CD4-positive, CD25-positive, alpha-beta regulatory T cell (primary cell): Measurements from ENCODE around the gene ATAD3C. TPM values are rescaled to one million over a fixed set of nuclear protein-coding genes. Genes with fewer than 3 reads are reported as not detected.
"Not testable (repeated sequence)": the region's sequence is repeated elsewhere in the genome, so short reads cannot be mapped to it uniquely, and the experiment has no call there.

Source experiments
- ATAC-seq, 2 donors: fragments of 150-1000 bp; cut with Tn5 transposase; one replicate each; pipeline ENCODE4 v1.10.0; 2021; ENCODE audit warnings: low read depth in 2 of 2, moderate number of reproducible peaks in 2 of 2, moderate library complexity in 1 of 2
- DNase-seq, 3 donors: peaks; one replicate each; pipeline versions ENCODE4 v3.0.0 to v3.0.0-alpha.2; 2012 to 2022; ENCODE audit warnings: mixed read lengths in 1 of 3
- H3K27ac ChIP-seq: one replicate; pipeline ENCODE4 v1.7.0; 2013; ENCODE audit warnings: mild to moderate bottlenecking, low read length; ENCODE audit not compliant: insufficient read depth, poor library complexity, severe bottlenecking
- H3K27me3 ChIP-seq: one replicate; pipeline ENCODE4 v1.7.0; 2013; ENCODE audit warnings: low read length; ENCODE audit not compliant: control insufficient read depth, insufficient read depth
- H3K36me3 ChIP-seq: one replicate; pipeline ENCODE4 v1.7.0; 2013; ENCODE audit warnings: mild to moderate bottlenecking, low read length, moderate library complexity; ENCODE audit not compliant: control insufficient read depth, insufficient read depth
- H3K4me1 ChIP-seq: 2 replicates; pipeline ENCODE4 v1.7.0; 2013; ENCODE audit warnings: mild to moderate bottlenecking, low read length; ENCODE audit not compliant: insufficient read depth, control insufficient read depth, poor library complexity, severe bottlenecking
- H3K4me3 ChIP-seq: one replicate; pipeline ENCODE4 v1.7.0; 2013; ENCODE audit warnings: low read depth, mild to moderate bottlenecking, low read length, moderate library complexity
- H3K9me3 ChIP-seq, 2 experiments: 1 replicate in 1 of 2; 2 replicates in 1 of 2; pipeline ENCODE4 v1.7.0; 2013; ENCODE audit warnings: low read length in 2 of 2, mild to moderate bottlenecking in 1 of 2, moderate library complexity in 1 of 2; ENCODE audit not compliant: control insufficient read depth in 2 of 2
- H3K27ac Mint-ChIP-seq, 3 donors: one replicate each; pipeline ENCODE4 v1.8.0; 2020 to 2022; ENCODE audit warnings: mild to moderate bottlenecking in 3 of 3, mixed read lengths in 3 of 3, moderate library complexity in 2 of 3
- H3K27me3 Mint-ChIP-seq: one replicate; pipeline ENCODE4 v1.8.0; 2022; ENCODE audit warnings: mild to moderate bottlenecking, mixed read lengths
- H3K36me3 Mint-ChIP-seq: one replicate; pipeline ENCODE4 v1.8.0; 2020; ENCODE audit warnings: mixed read lengths
- H3K4me1 Mint-ChIP-seq, 4 donors: one replicate each; pipeline ENCODE4 v1.8.0; 2020 to 2022; ENCODE audit warnings: mixed read lengths in 4 of 4, mild to moderate bottlenecking in 1 of 4
- H3K4me3 Mint-ChIP-seq, 4 donors: one replicate each; pipeline ENCODE4 v1.8.0; 2020 to 2022; ENCODE audit warnings: mild to moderate bottlenecking in 4 of 4, mixed read lengths in 4 of 4, moderate library complexity in 3 of 4
- H3K9me3 Mint-ChIP-seq, 7 donors: one replicate each; pipeline ENCODE4 v1.8.0; 2020 to 2022; ENCODE audit warnings: mixed read lengths in 7 of 7, mild to moderate bottlenecking in 3 of 7, moderate library complexity in 2 of 7
- polyA plus RNA-seq, 4 donors: library from polyadenylated mRNA; unstranded; fragments of 300-500 nt; fragmentation: Illumina TruSeq; gene quantifications; one replicate each; pipeline ENCODE4 v1.2.3, GENCODE V29; 2021
- total RNA-seq: library from RNA; stranded (reverse); gene quantifications from one replicate; pipeline ENCODE4 v1.2.3, GENCODE V29; 2022

Gene ATAD3C
- total and polyA plus RNA-seq, 5 donors from 2014 or later = 0.65 to 4.2 (median 2.4) TPM

DNA sequence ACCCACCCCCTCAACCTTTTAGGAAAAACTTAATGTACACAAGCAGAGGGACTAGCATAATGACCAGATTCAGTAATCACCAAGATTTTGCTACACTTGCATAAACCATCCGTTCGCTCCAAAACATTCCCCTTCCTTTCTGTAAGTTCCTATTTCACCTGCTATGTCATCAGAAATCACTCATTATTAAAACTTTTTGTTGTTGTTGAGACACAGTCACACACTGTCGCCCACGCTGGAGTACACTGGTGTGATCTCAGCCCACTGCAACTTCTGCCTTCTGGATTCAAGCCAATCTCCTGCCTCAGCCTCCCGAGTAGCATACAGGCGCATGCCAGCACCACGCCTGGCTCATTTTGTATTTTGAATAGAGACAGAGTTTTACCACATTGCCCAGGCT lies 45.8 kb upstream of the ATAD3C start:
- Histone ChIP-seq H3K4me3 (no peak overlapping the region), H3K9me3 (no peaks in the 10 kb centered on the region), H3K27ac (no peak overlapping the region), H3K27me3 (no peaks in the 10 kb centered on the region), H3K36me3 (peaks cover 34% of the 10 kb centered on the region), H3K4me1 (peaks cover 34% of the 10 kb centered on the region)
- DNase-seq = no peak
- ATAC-seq = no peak
- Mint-ChIP-seq H3K4me1 (peaks cover 0 to 66% (median 20%) of the 10 kb centered on the region in 4 donors), H3K36me3 (peaks cover 20% of the 10 kb centered on the region), H3K9me3 (no peaks in the 10 kb centered on the region), H3K27me3 (no peaks in the 10 kb centered on the region), H3K27ac (peak overlapping the region in 2 of 3 donors; percentile 87 to 90), H3K4me3 (peak overlapping the region; percentile 46 to 94 (median 91))

DNA sequence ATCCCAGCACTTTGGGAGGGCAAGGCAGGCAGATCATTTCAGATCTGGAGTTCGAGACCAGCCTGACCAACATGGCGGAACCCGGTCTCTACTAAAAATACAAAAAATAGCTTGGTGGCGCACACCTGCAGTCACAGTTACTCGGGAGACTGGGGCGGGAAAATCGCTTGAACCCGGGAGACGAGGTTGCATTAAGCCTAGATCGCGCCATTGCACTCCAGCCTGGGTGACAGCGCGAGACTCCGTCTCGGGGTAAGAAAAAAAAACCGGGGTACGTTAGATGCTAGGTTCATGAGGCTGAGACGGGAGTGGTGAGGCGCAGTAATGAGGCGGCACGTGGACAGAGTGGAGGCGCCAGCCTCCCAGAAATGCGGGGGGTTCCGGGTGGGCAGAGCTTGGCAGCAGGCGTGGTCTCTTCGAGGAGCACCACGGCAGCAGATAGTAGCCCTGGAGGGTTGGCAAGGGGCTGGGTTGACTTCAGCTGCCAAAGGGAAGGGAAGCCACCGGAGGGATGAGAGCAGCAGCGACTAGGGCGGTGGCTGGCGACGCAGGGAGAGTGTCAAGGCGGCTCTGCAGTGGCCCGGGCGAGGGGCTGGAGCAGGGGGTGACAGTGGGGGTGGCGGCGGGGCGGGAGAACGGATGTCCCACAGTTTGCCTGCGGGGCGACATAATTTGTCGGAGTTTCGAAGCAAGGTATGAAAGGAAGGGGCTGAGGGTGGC lies 43.2 kb upstream of the ATAD3C start:
- H3K27ac ChIP-seq = peak overlapping the region; percentile 89
- DNase-seq (no peak), ATAC-seq (no peak)
- Mint-ChIP-seq H3K27ac (peak overlapping the region; percentile 82 to 97 (median 93)), H3K9me3 (no peaks in the 10 kb centered on the region), H3K36me3 (peaks cover 20% of the 10 kb centered on the region), H3K27me3 (no peaks in the 10 kb centered on the region), H3K4me1 (peaks cover 0 to 62% (median 16%) of the 10 kb centered on the region in 4 donors), H3K4me3 (peak overlapping the region; percentile 90 to 96 (median 93))
- H3K9me3 ChIP-seq = no peaks in the 10 kb centered on the region
- peak overlapping the region; percentile 64 for H3K4me3 ChIP-seq
- no peaks in the 10 kb centered on the region for H3K27me3 ChIP-seq
- peaks cover 20% of the 10 kb centered on the region for H3K4me1 ChIP-seq
- H3K36me3 ChIP-seq = peaks cover 29% of the 10 kb centered on the region

GRCh38 chr1:1406821-1407635 lies 42.5 kb upstream of the ATAD3C start, which contains the start of gene MRPL20:
MRPL20 (minus strand) TSS chr1:1407293; CDS start chr1:1407217, 76 bp downstream.
- Histone ChIP-seq H3K36me3 (peaks cover 23% of the 10 kb centered on the region), H3K9me3 (no peaks in the 10 kb centered on the region), H3K27me3 (no peaks in the 10 kb centered on the region), H3K27ac (peak within 1 kb of the TSS; percentile 89), H3K4me3 (peak within 1 kb of the TSS; percentile 64), H3K4me1 (peaks cover 20% of the 10 kb centered on the region)
- peak within 1 kb of the TSS; percentile 86 to 97 (median 93) for H3K27ac Mint-ChIP-seq
- H3K4me3 Mint-ChIP-seq = peak within 1 kb of the TSS; percentile 92 to 96 (median 95)
- H3K9me3 Mint-ChIP-seq = no peaks in the 10 kb centered on the region
- H3K27me3 Mint-ChIP-seq = no peaks in the 10 kb centered on the region
- ATAC-seq = peak; percentile 95 to 97
- peaks cover 0 to 57% (median 14%) of the 10 kb centered on the region in 4 donors for H3K4me1 Mint-ChIP-seq
- DNase-seq = peak; percentile 95 to 97 (median 96)
- peaks cover 15% of the 10 kb centered on the region for H3K36me3 Mint-ChIP-seq

- Histone ChIP-seq H3K27ac (peak overlapping the region; percentile 89), H3K27me3 (no peaks in the 10 kb centered on the region), H3K4me1 (peaks cover 20% of the 10 kb centered on the region), H3K9me3 (no peaks in the 10 kb centered on the region), H3K4me3 (peak overlapping the region; percentile 48), H3K36me3 (peaks cover 18% of the 10 kb centered on the region)
- Mint-ChIP-seq H3K4me3 (peak overlapping the region; percentile 83 to 96 (median 91)), H3K4me1 (peaks cover 0 to 53% (median 14%) of the 10 kb centered on the region in 4 donors), H3K36me3 (peaks cover 12% of the 10 kb centered on the region), H3K27ac (peak overlapping the region; percentile 48 to 97 (median 86)), H3K27me3 (no peaks in the 10 kb centered on the region), H3K9me3 (no peaks in the 10 kb centered on the region)
- DNase-seq = peak in 1 of 3 donors; percentile 38
- ATAC-seq = peak; percentile 3 to 4
These were observed 41.7 kb upstream of the ATAD3C start for GRCh38 chr1:1407636-1408318.

- not testable (repeated sequence) for ATAC-seq, H3K9me3 Mint-ChIP-seq, H3K9me3 ChIP-seq, H3K4me3 ChIP-seq, H3K27ac ChIP-seq, H3K36me3 ChIP-seq, H3K27ac Mint-ChIP-seq, H3K27me3 ChIP-seq, H3K27me3 Mint-ChIP-seq, DNase-seq, H3K36me3 Mint-ChIP-seq
- peak overlapping the region in 1 of 4 donors; percentile 74 for H3K4me3 Mint-ChIP-seq
- peaks cover 0 to 42% (median 9%) of the 10 kb centered on the region in 4 donors for H3K4me1 Mint-ChIP-seq
- H3K4me1 ChIP-seq = peaks cover 20% of the 10 kb centered on the region
These were observed 39.3 kb upstream of the ATAD3C start for GRCh38 chr1:1410238-1410637.

- no peaks in the 10 kb centered on the region for H3K27me3 ChIP-seq
- H3K36me3 Mint-ChIP-seq = no peaks in the 10 kb centered on the region
- no peak for ATAC-seq
- no peaks in the 10 kb centered on the region for H3K9me3 ChIP-seq
- DNase-seq = no peak
- no peaks in the 10 kb centered on the region for H3K27me3 Mint-ChIP-seq
- no peak overlapping the region for H3K4me3 ChIP-seq
- H3K36me3 ChIP-seq = no peaks in the 10 kb centered on the region
- no peaks in the 10 kb centered on the region for H3K9me3 Mint-ChIP-seq
- peak overlapping the region in 1 of 3 donors; percentile 46 for H3K27ac Mint-ChIP-seq
- peaks cover 8% of the 10 kb centered on the region for H3K4me1 ChIP-seq
- H3K27ac ChIP-seq = no peak overlapping the region
- peak overlapping the region in 3 of 4 donors; percentile 52 to 72 (median 63) for H3K4me3 Mint-ChIP-seq
- H3K4me1 Mint-ChIP-seq = peaks cover 0 to 30% (median 7%) of the 10 kb centered on the region in 4 donors
These were observed 37.9 kb upstream of the ATAD3C start for GRCh38 chr1:1411626-1412025.

DNA sequence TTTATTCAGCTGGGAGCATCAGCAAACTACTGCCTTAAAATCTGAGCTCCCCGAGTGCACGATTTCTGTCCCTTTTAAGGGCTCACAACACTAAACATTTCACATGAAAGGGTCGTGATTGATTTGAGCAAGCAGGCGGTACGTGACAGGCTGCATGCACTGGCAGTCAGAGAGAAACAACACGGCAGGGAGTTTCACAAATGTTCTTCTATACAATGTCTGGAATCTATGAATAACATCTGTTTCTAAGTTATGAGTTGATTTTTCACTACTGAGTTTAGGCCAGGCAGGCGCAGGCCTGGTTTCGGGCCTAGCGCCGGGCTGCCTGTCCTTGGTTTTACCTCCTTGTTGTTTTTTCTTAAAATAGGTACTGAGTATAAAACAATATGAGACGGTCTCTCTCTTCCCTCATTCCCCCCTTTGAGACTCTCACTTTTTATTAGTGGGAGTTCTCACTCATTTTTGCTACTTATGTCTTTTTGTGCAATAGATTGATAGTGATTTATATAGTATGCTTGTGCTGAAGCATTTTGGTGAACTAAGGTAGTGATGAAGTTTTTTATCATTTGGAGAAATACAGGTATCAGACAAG lies 37.1 kb upstream of the ATAD3C start:
- DNase-seq, H3K27ac ChIP-seq, H3K36me3 ChIP-seq, H3K27me3 Mint-ChIP-seq, H3K9me3 Mint-ChIP-seq, H3K27me3 ChIP-seq, H3K4me3 ChIP-seq, H3K9me3 ChIP-seq, H3K36me3 Mint-ChIP-seq, ATAC-seq, H3K4me1 ChIP-seq, H3K27ac Mint-ChIP-seq: not testable (repeated sequence)
- H3K4me3 Mint-ChIP-seq = peak overlapping the region in 1 of 4 donors; percentile 18
- peaks cover 0 to 25% (median 5%) of the 10 kb centered on the region in 4 donors for H3K4me1 Mint-ChIP-seq
